Liver (tissue), 9 donors: ENCODE results near the gene SLC2A1. TPM values are rescaled to one million over a fixed set of nuclear protein-coding genes. Genes with fewer than 3 reads are reported as not detected.
"Not testable (repeated sequence)": the region's sequence is repeated elsewhere in the genome, so short reads cannot be mapped to it uniquely, and the experiment has no call there.

Source experiments
- DNase-seq: peaks from one replicate; pipeline ENCODE4 v3.0.0-alpha.2; 2017; ENCODE audit warnings: low spot score
- H3K27ac ChIP-seq, 2 donors: one replicate each; pipeline ENCODE4 v1.7.0; 2013; ENCODE audit warnings: inconsistent platforms in 2 of 2, low read length in 2 of 2, control low read depth in 1 of 2, low read depth in 1 of 2, mild to moderate bottlenecking in 1 of 2
- H3K27me3 ChIP-seq, 4 donors: one replicate each; pipeline versions ENCODE4 v1.6.1 to v1.7.0; 2013; ENCODE audit warnings: low read length in 3 of 4, inconsistent platforms in 1 of 4, mild to moderate bottlenecking in 1 of 4, moderate library complexity in 1 of 4; ENCODE audit not compliant: control insufficient read depth in 4 of 4, insufficient read depth in 4 of 4
- H3K36me3 ChIP-seq, 4 donors: one replicate each; pipeline versions ENCODE4 v1.6.1 to v1.7.0; 2013; ENCODE audit warnings: low read length in 3 of 4, mild to moderate bottlenecking in 3 of 4, low read depth in 1 of 4, moderate library complexity in 1 of 4; ENCODE audit not compliant: control insufficient read depth in 4 of 4, insufficient read depth in 3 of 4
- H3K4me1 ChIP-seq, 4 donors: one replicate each; pipeline versions ENCODE4 v1.6.1 to v1.7.0; 2013; ENCODE audit warnings: low read length in 3 of 4, mild to moderate bottlenecking in 3 of 4, moderate library complexity in 1 of 4; ENCODE audit not compliant: control insufficient read depth in 4 of 4, insufficient read depth in 4 of 4
- H3K4me3 ChIP-seq, 3 donors: one replicate each; pipeline versions ENCODE4 v1.6.1 to v1.7.0; 2013; ENCODE audit warnings: low read length in 3 of 3, control low read depth in 1 of 3, low read depth in 1 of 3, mild to moderate bottlenecking in 1 of 3
- H3K9ac ChIP-seq, 2 donors: one replicate each; pipeline ENCODE4 v1.7.0; 2013; ENCODE audit warnings: low read length in 2 of 2, mild to moderate bottlenecking in 2 of 2, moderate library complexity in 2 of 2, control low read depth in 1 of 2, low read depth in 1 of 2
- H3K9me3 ChIP-seq, 4 donors: one replicate each; pipeline versions ENCODE4 v1.6.1 to v1.7.0; 2013; ENCODE audit warnings: low read length in 3 of 4; ENCODE audit not compliant: control insufficient read depth in 4 of 4
- EGR1 ChIP-seq, 2 donors: IDR thresholded peaks; 2 replicates each; pipeline ENCODE4 v1.6.1; 2016 to 2018; ENCODE audit warnings: antibody characterized with exemption in 2 of 2, low read depth in 2 of 2
- FOXA1 ChIP-seq: IDR thresholded peaks from 2 replicates; pipeline ENCODE4 v1.6.1; 2016; ENCODE audit warnings: antibody characterized with exemption
- FOXA2 ChIP-seq: IDR thresholded peaks from 2 replicates; pipeline ENCODE4 v1.6.1; 2016; ENCODE audit warnings: antibody characterized with exemption
- GABPA ChIP-seq, 2 donors: IDR thresholded peaks in 1 of 2; conservative IDR thresholded peaks in 1 of 2; 2 replicates each; pipeline ENCODE4 v1.6.1; 2016; ENCODE audit warnings: antibody characterized with exemption in 2 of 2, mild to moderate bottlenecking in 1 of 2, moderate library complexity in 1 of 2
- HNF4A ChIP-seq, 2 donors: conservative IDR thresholded peaks; 2 replicates each; pipeline ENCODE4 v1.6.1; 2016; ENCODE audit warnings: antibody characterized with exemption in 2 of 2, mild to moderate bottlenecking in 2 of 2
- JUND ChIP-seq, 2 donors: IDR thresholded peaks; 2 replicates each; pipeline ENCODE4 v1.6.1; 2016; ENCODE audit warnings: antibody characterized with exemption in 2 of 2
- RAD21 ChIP-seq, 2 donors: IDR thresholded peaks; 2 replicates each; pipeline ENCODE4 v1.6.1; 2016; ENCODE audit warnings: antibody characterized with exemption in 2 of 2, mild to moderate bottlenecking in 2 of 2
- SP1 ChIP-seq: IDR thresholded peaks from 2 replicates; pipeline ENCODE4 v1.6.1; 2018; ENCODE audit warnings: antibody characterized with exemption, mild to moderate bottlenecking
- YY1 ChIP-seq: IDR thresholded peaks from 2 replicates; pipeline ENCODE4 v1.6.1; 2016; ENCODE audit warnings: antibody characterized with exemption, mild to moderate bottlenecking
- WGBS: extraction: QIAGEN DNeasy Blood & Tissue Kit; methylation state at CpG from one replicate; pipeline ENCODE4 v1.1.7; 2013; 5-methylcytosine and 5-hydroxymethylcytosine counted together
- polyA plus RNA-seq, 2 donors: library from polyadenylated mRNA; stranded (reverse) in 1 of 2; unstranded in 1 of 2; fragments of 200-250 nt in 1 of 2; fragments of >200 nt in 1 of 2; fragmentation: Nextera tagmentation in 1 of 2; extraction: Ambion mirVana in 1 of 2; gene quantifications; one replicate each; pipeline versions ENCODE4 v1.2.1 to v1.2.3, GENCODE V29; 2013 to 2015
- total RNA-seq, 2 donors: library from RNA; depleted of rRNA; stranded (reverse); fragments of >200 nt; gene quantifications; one replicate each; pipeline ENCODE4 v1.2.3, GENCODE V29; 2014
- TF ChIP-seq, protein P1 (sequence below): fragments of 150-350 bp; IDR thresholded peaks from 2 replicates; pipeline ENCODE4 v1.5.1; 2017; ENCODE audit warnings: improper control_type of control experiment, low read depth, low read length; ENCODE audit not compliant: missing input control
- TF ChIP-seq, protein P2 (sequence below): IDR thresholded peaks from 2 replicates; pipeline ENCODE4 v1.6.1; 2016; ENCODE audit warnings: antibody characterized with exemption
- TF ChIP-seq, protein P3 (sequence below): IDR thresholded peaks from 2 replicates; pipeline ENCODE4 v1.6.1; 2016; ENCODE audit warnings: antibody characterized with exemption
- donor health status: healthy.
- donor health status: healthy.
- donor health status: healthy.
- donor health status: healthy.
- donor health status: healthy.

Gene SLC2A1
- total and polyA plus RNA-seq, 4 donors, result 1.1 to 675 (median 3.0) TPM

DNA sequence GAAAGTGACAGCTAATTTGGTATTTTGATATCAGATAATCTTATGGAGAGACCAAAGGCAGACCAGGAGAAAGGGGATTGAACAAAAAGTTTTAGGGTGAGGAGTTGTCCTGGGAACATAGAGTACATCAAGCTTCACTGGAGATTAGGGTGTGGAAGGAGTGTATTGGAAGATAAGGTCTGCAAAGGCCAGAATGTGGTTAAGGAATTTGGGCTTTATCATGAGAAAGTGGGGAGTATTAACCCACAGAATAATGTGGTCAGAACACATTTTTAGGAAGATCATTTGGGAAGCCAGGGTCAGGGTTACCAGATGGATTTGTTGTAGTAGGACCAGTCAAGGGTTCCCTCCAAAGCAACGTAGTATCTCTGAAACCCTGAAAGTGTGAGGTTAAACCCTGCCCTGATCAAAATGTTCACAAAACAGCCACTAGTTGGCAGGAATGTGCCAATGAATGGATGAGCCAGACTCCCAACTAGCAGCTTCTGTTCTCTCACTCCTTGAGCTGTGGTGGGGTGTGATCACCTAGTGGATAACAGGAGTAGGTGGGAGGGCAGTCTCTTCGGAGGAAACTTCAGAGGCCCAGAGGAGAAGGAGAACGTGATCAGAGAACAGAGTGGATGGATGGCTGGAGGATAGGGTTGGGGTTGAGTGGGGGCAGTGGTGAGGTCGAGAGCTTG is 35.8 kb downstream of the SLC2A1 start:
- Histone ChIP-seq H3K4me3 (no peak overlapping the region), H3K9ac (no peak overlapping the region), H3K27ac (no peak overlapping the region), H3K4me1 (peaks cover 0 to 3% (median under 1%) of the 10 kb centered on the region in 4 donors), H3K27me3 (no peaks in the 10 kb centered on the region), H3K9me3 (no peaks in the 10 kb centered on the region), H3K36me3 (peaks cover 0 to 2% (median under 1%) of the 10 kb centered on the region in 4 donors)
- peak; percentile 84 to 89 for TF ChIP-seq RAD21 (IDR thresholded peaks at IDR 0.05)
- no peak for TF ChIP-seq FOXA2
- TF ChIP-seq JUND (IDR thresholded peaks at IDR 0.05), result no peak
- TF ChIP-seq, protein P1, sequence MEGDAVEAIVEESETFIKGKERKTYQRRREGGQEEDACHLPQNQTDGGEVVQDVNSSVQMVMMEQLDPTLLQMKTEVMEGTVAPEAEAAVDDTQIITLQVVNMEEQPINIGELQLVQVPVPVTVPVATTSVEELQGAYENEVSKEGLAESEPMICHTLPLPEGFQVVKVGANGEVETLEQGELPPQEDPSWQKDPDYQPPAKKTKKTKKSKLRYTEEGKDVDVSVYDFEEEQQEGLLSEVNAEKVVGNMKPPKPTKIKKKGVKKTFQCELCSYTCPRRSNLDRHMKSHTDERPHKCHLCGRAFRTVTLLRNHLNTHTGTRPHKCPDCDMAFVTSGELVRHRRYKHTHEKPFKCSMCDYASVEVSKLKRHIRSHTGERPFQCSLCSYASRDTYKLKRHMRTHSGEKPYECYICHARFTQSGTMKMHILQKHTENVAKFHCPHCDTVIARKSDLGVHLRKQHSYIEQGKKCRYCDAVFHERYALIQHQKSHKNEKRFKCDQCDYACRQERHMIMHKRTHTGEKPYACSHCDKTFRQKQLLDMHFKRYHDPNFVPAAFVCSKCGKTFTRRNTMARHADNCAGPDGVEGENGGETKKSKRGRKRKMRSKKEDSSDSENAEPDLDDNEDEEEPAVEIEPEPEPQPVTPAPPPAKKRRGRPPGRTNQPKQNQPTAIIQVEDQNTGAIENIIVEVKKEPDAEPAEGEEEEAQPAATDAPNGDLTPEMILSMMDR, result peak; percentile 61
- 13% methylated on average over 4 of the region's 4 CpGs for WGBS
- DNase-seq, result peak; percentile 60

DNA sequence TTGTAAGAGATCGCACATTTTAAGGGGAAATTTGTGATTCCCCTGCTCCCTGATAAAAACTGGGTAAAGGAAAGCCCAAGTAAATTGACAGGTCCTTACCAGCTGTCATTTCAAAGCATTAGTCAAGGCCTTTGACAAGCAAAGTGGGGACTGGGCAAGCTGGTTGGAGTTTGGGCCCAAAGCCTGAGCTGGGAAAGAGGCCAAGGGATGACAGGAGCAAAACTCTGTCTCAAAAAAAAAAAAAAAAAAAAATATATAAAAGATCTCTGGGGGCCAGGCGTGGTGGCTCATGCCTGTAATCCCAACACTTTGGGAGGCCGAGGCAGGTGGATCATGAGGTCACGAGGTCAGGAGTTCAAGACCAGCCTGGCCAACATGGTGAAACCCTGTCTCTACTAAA is 36.9 kb downstream of the SLC2A1 start:
- H3K4me3 ChIP-seq, result no peak overlapping the region
- no peak overlapping the region for H3K9ac ChIP-seq
- DNase-seq, result no peak
- peaks cover 0 to 2% (median 0%) of the 10 kb centered on the region in 4 donors for H3K36me3 ChIP-seq
- 94% methylated on average over 4 of the region's 4 CpGs for WGBS
- no peaks in the 10 kb centered on the region for H3K9me3 ChIP-seq
- TF ChIP-seq, protein P1, result no peak
- TF ChIP-seq, protein P2, sequence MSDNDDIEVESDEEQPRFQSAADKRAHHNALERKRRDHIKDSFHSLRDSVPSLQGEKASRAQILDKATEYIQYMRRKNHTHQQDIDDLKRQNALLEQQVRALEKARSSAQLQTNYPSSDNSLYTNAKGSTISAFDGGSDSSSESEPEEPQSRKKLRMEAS, result no peak
- TF ChIP-seq GABPA (IDR thresholded peaks at IDR 0.05 in 1 of 2, conservative IDR thresholded peaks at IDR 0.05 in 1 of 2) (no peak), JUND (IDR thresholded peaks at IDR 0.05) (no peak), HNF4A (conservative IDR thresholded peaks at IDR 0.05) (no peak), SP1 (no peak), EGR1 (IDR thresholded peaks at IDR 0.05; ENCODE audit: low read depth in 2 of 2) (no peak), FOXA1 (no peak), YY1 (no peak)
- TF ChIP-seq, protein P3, sequence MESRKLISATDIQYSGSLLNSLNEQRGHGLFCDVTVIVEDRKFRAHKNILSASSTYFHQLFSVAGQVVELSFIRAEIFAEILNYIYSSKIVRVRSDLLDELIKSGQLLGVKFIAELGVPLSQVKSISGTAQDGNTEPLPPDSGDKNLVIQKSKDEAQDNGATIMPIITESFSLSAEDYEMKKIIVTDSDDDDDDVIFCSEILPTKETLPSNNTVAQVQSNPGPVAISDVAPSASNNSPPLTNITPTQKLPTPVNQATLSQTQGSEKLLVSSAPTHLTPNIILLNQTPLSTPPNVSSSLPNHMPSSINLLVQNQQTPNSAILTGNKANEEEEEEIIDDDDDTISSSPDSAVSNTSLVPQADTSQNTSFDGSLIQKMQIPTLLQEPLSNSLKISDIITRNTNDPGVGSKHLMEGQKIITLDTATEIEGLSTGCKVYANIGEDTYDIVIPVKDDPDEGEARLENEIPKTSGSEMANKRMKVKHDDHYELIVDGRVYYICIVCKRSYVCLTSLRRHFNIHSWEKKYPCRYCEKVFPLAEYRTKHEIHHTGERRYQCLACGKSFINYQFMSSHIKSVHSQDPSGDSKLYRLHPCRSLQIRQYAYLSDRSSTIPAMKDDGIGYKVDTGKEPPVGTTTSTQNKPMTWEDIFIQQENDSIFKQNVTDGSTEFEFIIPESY, result no peak
- no peaks in the 10 kb centered on the region for H3K27me3 ChIP-seq
- H3K27ac ChIP-seq, result no peak overlapping the region
- H3K4me1 ChIP-seq, result peaks cover 0 to 3% (median under 1%) of the 10 kb centered on the region in 4 donors

DNA sequence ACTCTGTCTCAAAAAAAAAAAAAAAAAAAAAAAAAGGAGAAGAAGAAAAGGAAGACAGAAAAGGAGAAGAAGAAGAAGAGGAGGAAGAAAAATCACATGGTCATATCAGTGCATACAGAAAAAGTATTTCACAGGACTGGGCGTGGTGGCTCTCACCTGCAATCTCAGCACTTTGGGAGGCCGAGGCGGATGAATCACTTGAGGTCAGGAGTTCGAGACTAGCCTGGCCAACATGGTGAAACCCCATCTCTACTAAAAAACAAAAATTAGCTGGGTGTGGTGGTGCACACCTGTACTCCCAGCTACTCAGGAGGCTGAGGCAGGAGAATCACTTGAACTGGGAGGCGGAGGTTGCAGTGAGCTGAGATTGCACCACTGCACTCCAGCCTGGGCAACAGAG is 39.0 kb downstream of the SLC2A1 start:
- H3K9me3 ChIP-seq, H3K9ac ChIP-seq, DNase-seq, H3K4me3 ChIP-seq, H3K36me3 ChIP-seq, H3K4me1 ChIP-seq, H3K27ac ChIP-seq, H3K27me3 ChIP-seq: not testable (repeated sequence)
- 78% methylated on average over 5 of the region's 5 CpGs for WGBS
